ENCODE data around the gene ZNF326. TPM values are rescaled to one million over a fixed set of nuclear protein-coding genes. Genes with fewer than 3 reads are reported as not detected.

The ZNF326 gene
- total and polyA plus RNA-seq, 10 of the 15 experiments (the other 5 are each of a cell fraction or from before 2014, with no cell fraction given), result 7.1 to 29.4 (median 21.9) TPM

DNA sequence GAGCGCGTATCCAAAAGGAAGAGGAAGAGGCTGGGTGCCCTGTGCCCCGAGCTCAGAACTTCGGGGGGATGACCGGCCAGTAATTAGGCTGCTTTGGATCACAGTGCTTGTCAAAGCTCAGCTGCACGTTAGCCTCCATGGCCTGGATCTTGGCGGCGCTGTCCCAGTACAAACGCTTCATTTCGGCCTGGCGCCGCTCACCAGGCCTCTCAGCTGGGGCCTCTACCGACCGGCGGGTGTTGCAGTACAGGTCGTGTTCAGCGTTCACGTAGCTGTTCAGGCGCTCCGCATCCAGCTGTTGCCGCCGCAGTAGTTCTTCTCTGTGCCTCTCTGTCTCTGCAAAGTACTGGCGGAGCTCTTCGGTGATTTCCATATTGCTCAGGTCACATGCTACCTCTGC, 1.4 kb upstream of the ZNF326 start:
- H3K27me3 ChIP-seq (replicated peaks in 1 of 2; ENCODE audit: control insufficient read depth in 2 of 2, insufficient read depth in 2 of 2, low read length in 1 of 2), result no peaks in the 10 kb centered on the region
- H2AFZ ChIP-seq (ENCODE audit: control insufficient read depth, low read depth, low read length), result no peak overlapping the region
- ChIA-PET SMC1A (ENCODE audit: uncharacterized antibody, unreplicated experiment) (interaction anchor here (0.6 kb wide), 1 partner anchor 25 kb away, joined by 3 read pairs; no protein-coding TSS in a partner anchor), RAD21 (ENCODE audit: unreplicated experiment) (no interaction called here), POLR2A (no interaction called here), CTCF (interaction anchor here (0.8 to 1.2 kb wide), 2 partner anchors 189 to 213 kb away, joined by 3 read pairs; no protein-coding TSS in a partner anchor)
- peaks cover 0 to 4% of the 10 kb centered on the region in 2 experiments; a peak in 1 of 4 replicates for H3K36me3 ChIP-seq (ENCODE audit: control insufficient read depth in 2 of 2, insufficient read depth in 2 of 2, low read length in 1 of 2)
- no TSS peak for BruUV-seq (replicated peaks)
- WGBS (ENCODE audit: insufficient coverage, insufficient replicate concordance, low lambda C conversion rate, missing lambda C conversion rate), result 97% methylated on average over 24 of the region's 24 CpGs
- no peak for FAIRE-seq
- H3K4me2 ChIP-seq (ENCODE audit: control insufficient read depth, insufficient read depth), result no peak overlapping the region
- H3K79me2 ChIP-seq (ENCODE audit: control insufficient read depth, insufficient read depth, low read length), result peaks cover 36% of the 10 kb centered on the region
- no peaks in the 10 kb centered on the region for H3K9me3 ChIP-seq (replicated peaks; ENCODE audit: control insufficient read depth, insufficient read depth, low read length)
- no peak for ATAC-seq
- no peak overlapping the region for H3K9ac ChIP-seq (ENCODE audit: control insufficient read depth, insufficient read depth, low read length)
- no peak overlapping the region for H3K4me3 ChIP-seq
- in situ Hi-C loops (cut with MboI) (loop anchor here (25.0 kb wide), 2 partner anchors 356 to 481 kb away; partner anchors contain the start of genes LRRC8B and LRRC8C), intact Hi-C loops (cut with micrococcal nuclease; ENCODE audit: unreplicated experiment) (loop anchor here (10.0 kb wide), 1 partner anchor 359 kb away; the partner anchor contains the start of gene LRRC8C)
- no peak for TF ChIP-seq EP300 (IDR thresholded peaks at IDR 0.05; ENCODE audit: borderline replicate concordance in 1 of 2, control insufficient read depth in 1 of 2, low read depth in 2 of 2, low read length in 2 of 2)
- TF ChIP-seq ZNF384 (IDR thresholded peaks at IDR 0.05; ENCODE audit: borderline replicate concordance, low read depth, low read length), result no peak
- TF ChIP-seq RELB (IDR thresholded peaks at IDR 0.05; ENCODE audit: low read depth), result no peak
- TF ChIP-seq E2F8 (IDR thresholded peaks at IDR 0.05; ENCODE audit: low read depth, partially characterized antibody), result no peak
- no peak for TF ChIP-seq HSF1 (IDR thresholded peaks at IDR 0.05; ENCODE audit: low read depth, low read length)
- TF ChIP-seq KLF5 (IDR thresholded peaks at IDR 0.05; ENCODE audit: partially characterized antibody), result no peak
- no peak for TF ChIP-seq JUND (IDR thresholded peaks at IDR 0.05; ENCODE audit: low read depth, low read length)
- TF ChIP-seq SP1 (IDR thresholded peaks at IDR 0.05; ENCODE audit: low read depth, low read length), result no peak
- no peak for TF ChIP-seq SMAD5 (IDR thresholded peaks at IDR 0.05; ENCODE audit: low read depth)
- TF ChIP-seq, protein P1, sequence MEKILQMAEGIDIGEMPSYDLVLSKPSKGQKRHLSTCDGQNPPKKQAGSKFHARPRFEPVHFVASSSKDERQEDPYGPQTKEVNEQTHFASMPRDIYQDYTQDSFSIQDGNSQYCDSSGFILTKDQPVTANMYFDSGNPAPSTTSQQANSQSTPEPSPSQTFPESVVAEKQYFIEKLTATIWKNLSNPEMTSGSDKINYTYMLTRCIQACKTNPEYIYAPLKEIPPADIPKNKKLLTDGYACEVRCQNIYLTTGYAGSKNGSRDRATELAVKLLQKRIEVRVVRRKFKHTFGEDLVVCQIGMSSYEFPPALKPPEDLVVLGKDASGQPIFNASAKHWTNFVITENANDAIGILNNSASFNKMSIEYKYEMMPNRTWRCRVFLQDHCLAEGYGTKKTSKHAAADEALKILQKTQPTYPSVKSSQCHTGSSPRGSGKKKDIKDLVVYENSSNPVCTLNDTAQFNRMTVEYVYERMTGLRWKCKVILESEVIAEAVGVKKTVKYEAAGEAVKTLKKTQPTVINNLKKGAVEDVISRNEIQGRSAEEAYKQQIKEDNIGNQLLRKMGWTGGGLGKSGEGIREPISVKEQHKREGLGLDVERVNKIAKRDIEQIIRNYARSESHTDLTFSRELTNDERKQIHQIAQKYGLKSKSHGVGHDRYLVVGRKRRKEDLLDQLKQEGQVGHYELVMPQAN (conservative IDR thresholded peaks at IDR 0.05), result no peak
- TF ChIP-seq KDM1A (IDR thresholded peaks at IDR 0.05; ENCODE audit: borderline replicate concordance), result no peak
- TF ChIP-seq WRNIP1 (IDR thresholded peaks at IDR 0.05; ENCODE audit: borderline replicate concordance, low read depth, low read length), result no peak
- no peak overlapping the region for H3K27ac ChIP-seq (ENCODE audit: control insufficient read depth, insufficient read depth)
- no peaks in the 10 kb centered on the region for H4K20me1 ChIP-seq (ENCODE audit: control insufficient read depth, insufficient read depth)
- H3K4me1 ChIP-seq (ENCODE audit: control insufficient read depth, insufficient read depth, low read length), result no peaks in the 10 kb centered on the region
- no peak for DNase-seq (ENCODE audit: low read depth, low spot score)
